ENCODE results near the gene CBLC. TPM values are rescaled to one million over a fixed set of nuclear protein-coding genes. Genes with fewer than 3 reads are reported as not detected.
"Not testable (repeated sequence)": the region's sequence is repeated elsewhere in the genome, so short reads cannot be mapped to it uniquely, and the experiment has no call there.

Gene CBLC
- polyA plus RNA-seq, 1 donor (not counting 4 experiments of a cell fraction or from before 2014, with no cell fraction given): 27.8 TPM

- peak overlapping the region in 1 of 3 experiments; percentile 39 for H3K4me3 ChIP-seq (ENCODE audit: control insufficient read depth in 2 of 3, extremely low read depth in 1 of 3, insufficient read depth in 2 of 3, low read depth in 1 of 3, low read length in 3 of 3)
Observed at GRCh38 chr19:44776402-44777096, 1.1 kb upstream of the CBLC start.

DNA sequence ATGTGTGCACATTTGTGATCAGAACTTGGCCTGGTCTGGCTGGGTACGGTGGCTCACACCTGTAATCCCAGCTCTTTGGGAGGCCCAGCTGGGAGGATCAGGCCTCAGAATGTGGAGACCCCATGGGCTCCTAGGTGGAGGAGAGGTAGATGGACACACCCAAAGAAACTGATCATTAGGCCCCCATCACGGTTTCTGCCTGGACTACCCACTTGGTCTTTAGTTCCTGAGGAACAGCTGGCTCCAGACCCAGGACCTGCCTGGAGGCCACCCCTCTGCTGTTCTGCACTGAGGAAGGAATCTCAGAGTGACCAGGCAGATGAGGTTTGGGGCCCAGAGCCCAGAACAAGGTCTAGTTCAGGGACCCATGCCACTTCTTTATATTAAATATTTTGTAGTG, 1.5 kb downstream of the CBLC start:
- DNase-seq (ENCODE audit: low read depth, low spot score): no peak
- H3K4me2 ChIP-seq (ENCODE audit: control insufficient read depth, extremely low read depth, insufficient read depth, low read depth, low read length): peak overlapping the region; percentile 90
- H3K9me3 ChIP-seq (ENCODE audit: control insufficient read depth, low read depth, low read length): no peaks in the 10 kb centered on the region
- peaks cover 5% of the 10 kb centered on the region for H4K20me1 ChIP-seq (ENCODE audit: control insufficient read depth, extremely low read depth, insufficient read depth, low read length)
- H3K9me1 ChIP-seq (ENCODE audit: control insufficient read depth, extremely low read depth, insufficient read depth, low read length): peaks cover 4% of the 10 kb centered on the region
- TF ChIP-seq EZH2 (IDR thresholded peaks at IDR 0.05; ENCODE audit: low read length): no peak
- TF ChIP-seq, protein P1, sequence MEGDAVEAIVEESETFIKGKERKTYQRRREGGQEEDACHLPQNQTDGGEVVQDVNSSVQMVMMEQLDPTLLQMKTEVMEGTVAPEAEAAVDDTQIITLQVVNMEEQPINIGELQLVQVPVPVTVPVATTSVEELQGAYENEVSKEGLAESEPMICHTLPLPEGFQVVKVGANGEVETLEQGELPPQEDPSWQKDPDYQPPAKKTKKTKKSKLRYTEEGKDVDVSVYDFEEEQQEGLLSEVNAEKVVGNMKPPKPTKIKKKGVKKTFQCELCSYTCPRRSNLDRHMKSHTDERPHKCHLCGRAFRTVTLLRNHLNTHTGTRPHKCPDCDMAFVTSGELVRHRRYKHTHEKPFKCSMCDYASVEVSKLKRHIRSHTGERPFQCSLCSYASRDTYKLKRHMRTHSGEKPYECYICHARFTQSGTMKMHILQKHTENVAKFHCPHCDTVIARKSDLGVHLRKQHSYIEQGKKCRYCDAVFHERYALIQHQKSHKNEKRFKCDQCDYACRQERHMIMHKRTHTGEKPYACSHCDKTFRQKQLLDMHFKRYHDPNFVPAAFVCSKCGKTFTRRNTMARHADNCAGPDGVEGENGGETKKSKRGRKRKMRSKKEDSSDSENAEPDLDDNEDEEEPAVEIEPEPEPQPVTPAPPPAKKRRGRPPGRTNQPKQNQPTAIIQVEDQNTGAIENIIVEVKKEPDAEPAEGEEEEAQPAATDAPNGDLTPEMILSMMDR (optimal IDR thresholded peaks at IDR 0.05 in 1 of 3, IDR thresholded peaks at IDR 0.05 in 1 of 3, conservative IDR thresholded peaks at IDR 0.05 in 1 of 3; ENCODE audit: extremely low read depth in 1 of 3, insufficient read depth in 2 of 3, low read length in 3 of 3): no peak
- H3K4me1 ChIP-seq (ENCODE audit: control insufficient read depth, extremely low read depth, insufficient read depth, low read length): peaks cover 47% of the 10 kb centered on the region
- peak overlapping the region; percentile 47 for H3K9ac ChIP-seq (ENCODE audit: control insufficient read depth, extremely low read depth, insufficient read depth, low read length)
- H3K36me3 ChIP-seq (ENCODE audit: control insufficient read depth in 2 of 2, extremely low read depth in 1 of 2, insufficient read depth in 2 of 2, low read length in 2 of 2): peaks cover 10 to 31% of the 10 kb centered on the region in 2 experiments
- H3K27me3 ChIP-seq (ENCODE audit: control insufficient read depth, extremely low read depth, insufficient read depth, low read length): no peaks in the 10 kb centered on the region
- peak overlapping the region; percentile 64 to 95 (median 71) for H3K4me3 ChIP-seq (ENCODE audit: control insufficient read depth in 2 of 3, extremely low read depth in 1 of 3, insufficient read depth in 2 of 3, low read depth in 1 of 3, low read length in 3 of 3)
- peaks cover 36% of the 10 kb centered on the region for H3K79me2 ChIP-seq (ENCODE audit: control insufficient read depth, insufficient read depth, low read length)
- no peak overlapping the region for H3K27ac ChIP-seq (ENCODE audit: control insufficient read depth, insufficient read depth, low read length)
- no peak overlapping the region for H2AFZ ChIP-seq (ENCODE audit: control insufficient read depth, low read length)
- no peak for FAIRE-seq
- dilution Hi-C loops (cut with MboI; ENCODE audit: extremely low pct_ligation_motif_present, low sequenced_read_pairs): no loop called here

More at GRCh38 chr19:44776402-44777096, 1.1 kb upstream of the CBLC start:
- Histone ChIP-seq H3K79me2 (ENCODE audit: control insufficient read depth, insufficient read depth, low read length) (peaks cover 27% of the 10 kb centered on the region), H4K20me1 (ENCODE audit: control insufficient read depth, extremely low read depth, insufficient read depth, low read length) (no peaks in the 10 kb centered on the region), H3K9me3 (ENCODE audit: control insufficient read depth, low read depth, low read length) (no peaks in the 10 kb centered on the region), H3K4me1 (ENCODE audit: control insufficient read depth, extremely low read depth, insufficient read depth, low read length) (peaks cover 58% of the 10 kb centered on the region), H3K4me2 (ENCODE audit: control insufficient read depth, extremely low read depth, insufficient read depth, low read depth, low read length) (peak overlapping the region; percentile 76), H3K9me1 (ENCODE audit: control insufficient read depth, extremely low read depth, insufficient read depth, low read length) (peaks cover 4% of the 10 kb centered on the region), H3K9ac (ENCODE audit: control insufficient read depth, extremely low read depth, insufficient read depth, low read length) (peak overlapping the region; percentile 87), H3K27me3 (ENCODE audit: control insufficient read depth, extremely low read depth, insufficient read depth, low read length) (no peaks in the 10 kb centered on the region), H3K36me3 (ENCODE audit: control insufficient read depth in 2 of 2, extremely low read depth in 1 of 2, insufficient read depth in 2 of 2, low read length in 2 of 2) (peaks cover 4 to 14% of the 10 kb centered on the region in 2 experiments), H2AFZ (ENCODE audit: control insufficient read depth, low read length) (peak overlapping the region; percentile 11), H3K27ac (ENCODE audit: control insufficient read depth, insufficient read depth, low read length) (peak overlapping the region; percentile 86)
- no peak for FAIRE-seq
- TF ChIP-seq, protein P1 (optimal IDR thresholded peaks at IDR 0.05 in 1 of 3, IDR thresholded peaks at IDR 0.05 in 1 of 3, conservative IDR thresholded peaks at IDR 0.05 in 1 of 3; ENCODE audit: extremely low read depth in 1 of 3, insufficient read depth in 2 of 3, low read length in 3 of 3): peak in 1 of 3 experiments; percentile 15
- TF ChIP-seq EZH2 (IDR thresholded peaks at IDR 0.05; ENCODE audit: low read length): no peak
- dilution Hi-C loops (cut with MboI; ENCODE audit: extremely low pct_ligation_motif_present, low sequenced_read_pairs): no loop called here
- DNase-seq (ENCODE audit: low read depth, low spot score): peak; percentile 92

DNA sequence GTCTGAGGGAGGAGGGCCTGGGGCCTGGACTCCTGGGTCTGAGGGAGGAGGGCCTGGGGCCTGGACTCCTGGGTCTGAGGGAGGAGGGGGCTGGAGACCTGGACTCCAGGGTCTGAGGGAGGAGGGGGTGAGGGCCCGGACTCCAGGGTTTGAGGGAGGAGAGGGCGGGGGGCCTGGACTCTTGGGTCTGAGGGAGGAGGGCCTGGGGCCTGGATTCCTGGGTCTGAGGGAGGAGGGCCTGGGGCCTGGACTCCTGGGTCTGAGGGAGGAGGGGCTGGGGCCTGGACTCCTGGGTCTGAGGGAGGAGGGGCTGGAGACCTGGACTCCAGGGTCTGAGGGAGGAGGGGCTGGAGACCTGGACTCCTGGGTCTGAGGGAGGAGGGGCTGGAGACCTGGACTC, 4.0 kb downstream of the CBLC start:
- H3K4me3 ChIP-seq (ENCODE audit: control insufficient read depth in 2 of 3, extremely low read depth in 1 of 3, insufficient read depth in 2 of 3, low read depth in 1 of 3, low read length in 3 of 3); H3K27me3 ChIP-seq (ENCODE audit: control insufficient read depth, extremely low read depth, insufficient read depth, low read length); H3K9me1 ChIP-seq (ENCODE audit: control insufficient read depth, extremely low read depth, insufficient read depth, low read length); H3K9ac ChIP-seq (ENCODE audit: control insufficient read depth, extremely low read depth, insufficient read depth, low read length); DNase-seq (ENCODE audit: low read depth, low spot score); H2AFZ ChIP-seq (ENCODE audit: control insufficient read depth, low read length); FAIRE-seq; H3K27ac ChIP-seq (ENCODE audit: control insufficient read depth, insufficient read depth, low read length); dilution Hi-C loops (cut with MboI; ENCODE audit: extremely low pct_ligation_motif_present, low sequenced_read_pairs); H4K20me1 ChIP-seq (ENCODE audit: control insufficient read depth, extremely low read depth, insufficient read depth, low read length); H3K9me3 ChIP-seq (ENCODE audit: control insufficient read depth, low read depth, low read length); H3K4me2 ChIP-seq (ENCODE audit: control insufficient read depth, extremely low read depth, insufficient read depth, low read depth, low read length): not testable (repeated sequence)
- H3K4me1 ChIP-seq (ENCODE audit: control insufficient read depth, extremely low read depth, insufficient read depth, low read length): peaks cover 24% of the 10 kb centered on the region
- H3K79me2 ChIP-seq (ENCODE audit: control insufficient read depth, insufficient read depth, low read length): peaks cover 36% of the 10 kb centered on the region
- peaks cover 12 to 37% of the 10 kb centered on the region in 2 experiments for H3K36me3 ChIP-seq (ENCODE audit: control insufficient read depth in 2 of 2, extremely low read depth in 1 of 2, insufficient read depth in 2 of 2, low read length in 2 of 2)

Data from keratinocyte (primary cell).